ENCODE results near the gene AGAP6.
A peak's percentile ranks its signal among the peaks of the same experiment; 100 is the strongest.
"Not testable (repeated sequence)": the region's sequence is repeated elsewhere in the genome, so short reads cannot be mapped to it uniquely, and the experiment has no call there.

The AGAP6 gene

DNA sequence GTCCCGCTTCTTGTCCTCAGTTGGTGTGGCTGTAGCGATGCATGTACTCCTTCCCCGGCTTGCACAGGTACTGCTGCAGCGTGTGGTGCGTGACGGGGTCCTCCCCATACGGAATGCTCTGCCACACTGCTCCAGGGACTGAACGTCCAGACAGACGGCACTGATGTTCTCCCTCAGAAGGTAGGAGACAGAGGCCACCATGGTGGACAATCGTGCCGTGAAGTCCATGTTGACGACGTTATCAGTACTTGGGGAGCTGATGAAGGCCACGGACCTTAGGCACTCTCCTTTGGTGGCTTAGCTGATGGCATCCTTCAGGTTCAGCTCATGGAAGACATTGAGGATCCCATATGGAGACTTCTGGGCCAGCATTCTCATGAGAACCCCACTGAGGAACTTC lies 37.4 kb downstream of the AGAP6 start:
- no peak for DNase-seq (ENCODE audit: low spot score)

DNA sequence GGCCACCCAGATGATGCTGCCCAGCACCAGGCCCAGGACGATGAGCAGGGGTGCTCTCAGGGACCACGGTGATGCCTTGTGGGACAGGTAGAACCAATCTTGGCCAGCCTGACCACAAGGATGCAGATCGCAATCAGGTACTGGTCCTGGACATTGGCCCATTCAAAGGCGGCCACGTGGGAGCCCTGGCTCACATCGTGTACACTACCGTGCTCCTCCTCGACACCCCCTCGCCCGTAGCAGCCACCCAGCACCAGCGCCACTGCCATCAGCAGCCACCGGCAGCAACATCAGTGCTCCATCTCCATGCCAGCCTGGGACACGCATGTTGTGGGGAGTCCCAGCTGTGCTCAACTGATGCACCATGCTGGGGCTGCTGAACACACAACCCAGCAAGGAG lies 39.0 kb downstream of the AGAP6 start:
- no peak for DNase-seq (ENCODE audit: low spot score)

DNA sequence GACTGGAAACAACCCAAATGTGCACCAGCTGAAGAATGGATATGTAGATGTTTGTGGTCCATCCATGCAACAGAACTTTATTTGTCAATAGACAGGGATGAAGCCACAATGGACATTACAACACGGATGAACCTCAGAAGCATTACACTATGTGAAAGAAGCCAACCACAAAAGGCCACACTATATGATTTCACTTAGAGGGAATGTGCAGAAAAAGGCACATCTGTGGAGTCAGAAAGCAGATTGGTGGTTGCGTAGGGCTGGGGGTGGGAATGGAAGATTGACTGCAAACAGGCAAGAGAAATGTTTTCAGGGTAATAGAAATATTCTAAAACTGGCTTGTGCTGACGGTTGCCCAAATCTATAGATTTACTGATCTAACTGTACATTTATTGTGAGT lies 45.3 kb downstream of the AGAP6 start:
- peak; percentile 53 for DNase-seq (ENCODE audit: low spot score)

DNA sequence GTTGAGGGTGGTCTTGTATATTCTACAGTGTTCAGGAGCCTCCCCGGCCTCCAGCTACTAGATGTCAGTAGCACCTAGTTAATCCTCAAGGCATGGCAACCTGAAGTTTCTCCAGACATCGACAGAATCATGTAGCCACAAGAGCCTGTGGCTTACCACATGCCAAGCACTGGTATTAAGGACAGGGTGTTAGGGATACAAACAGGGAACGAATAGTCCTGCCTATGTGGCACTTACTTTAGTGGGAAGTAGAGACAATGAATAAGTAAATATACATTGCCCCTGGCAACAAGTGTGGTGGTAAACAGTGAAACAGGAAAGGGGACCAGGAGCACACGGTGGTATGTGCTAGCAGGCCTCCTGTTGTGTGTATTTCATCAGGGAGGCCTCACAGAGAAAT lies 47.1 kb downstream of the AGAP6 start:
- not testable (repeated sequence) for DNase-seq (ENCODE audit: low spot score)

DNA sequence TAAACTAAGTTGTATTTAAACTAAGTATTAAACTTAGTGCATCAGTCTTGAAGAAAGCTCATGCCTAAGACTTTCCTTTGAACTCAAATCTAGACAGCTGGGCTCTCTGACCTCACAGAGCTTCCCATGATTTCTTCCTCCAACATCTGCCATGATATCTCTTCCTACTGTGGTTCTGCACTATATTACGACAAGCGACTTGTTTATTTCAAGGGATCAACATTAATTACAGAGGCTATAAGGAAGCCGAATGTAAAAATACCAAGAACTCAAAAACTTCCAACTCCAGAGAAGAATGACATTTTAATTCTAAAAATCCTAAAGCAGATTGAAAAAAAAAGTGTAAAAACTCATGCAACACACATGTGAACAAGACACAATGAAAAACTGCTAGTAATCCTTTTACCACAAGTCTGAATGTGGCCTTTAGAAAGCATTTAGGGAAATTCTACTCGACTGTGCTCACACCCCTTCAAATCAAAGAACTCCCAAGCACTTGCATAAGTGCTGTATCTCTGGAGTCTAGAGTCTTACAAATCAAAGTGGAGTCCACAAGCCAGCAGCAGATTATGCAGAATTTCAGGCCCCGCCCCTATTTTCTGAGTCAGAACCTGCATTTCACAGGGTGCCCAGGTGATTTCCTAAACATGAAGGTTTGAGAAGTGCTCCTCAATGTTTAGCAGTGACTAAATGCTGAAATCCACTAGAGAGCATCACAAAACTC lies 56.9 kb downstream of the AGAP6 start:
- no peak for DNase-seq (ENCODE audit: low spot score)

DNA sequence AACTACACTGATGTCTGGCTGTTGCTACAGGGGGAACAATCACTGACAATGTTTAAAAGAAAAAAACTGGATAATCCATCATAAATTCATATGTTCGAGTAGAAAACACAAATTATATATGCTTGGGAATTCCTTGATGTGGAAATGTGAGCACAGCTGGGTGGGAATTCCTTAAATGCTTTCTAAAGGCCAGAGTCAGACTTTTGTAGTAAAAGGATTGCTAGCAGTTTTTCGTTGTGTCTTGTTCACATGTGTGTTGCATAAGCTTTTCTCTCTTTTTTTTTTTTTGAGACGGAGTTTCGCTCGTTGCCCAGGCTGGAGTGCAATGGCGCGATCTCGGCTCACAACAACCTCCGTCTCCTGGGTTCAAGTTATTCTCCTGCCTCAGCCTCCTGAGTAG lies 58.3 kb downstream of the AGAP6 start:
- DNase-seq (ENCODE audit: low spot score), result peak; percentile 10

DNA sequence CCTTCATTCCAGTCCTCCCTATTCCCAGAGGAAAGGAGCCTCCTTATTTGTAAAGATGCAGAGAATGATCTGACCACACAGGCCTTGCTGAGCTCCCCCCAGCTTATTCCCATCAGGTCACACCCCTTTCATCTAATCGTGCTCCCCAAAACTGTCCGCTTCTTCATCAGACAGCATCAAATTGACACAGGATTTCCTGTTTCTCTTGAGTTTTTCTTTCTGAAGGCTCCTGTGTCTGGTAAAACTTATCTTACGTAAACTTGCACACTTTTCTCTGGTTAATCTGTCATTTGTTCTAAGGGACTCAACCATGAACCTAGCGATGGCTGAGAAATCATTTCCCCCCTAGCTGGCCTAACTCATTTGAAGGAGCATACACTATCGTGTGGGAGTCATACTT lies 59.4 kb downstream of the AGAP6 start:
- DNase-seq (ENCODE audit: low spot score), result not testable (repeated sequence)

DNA sequence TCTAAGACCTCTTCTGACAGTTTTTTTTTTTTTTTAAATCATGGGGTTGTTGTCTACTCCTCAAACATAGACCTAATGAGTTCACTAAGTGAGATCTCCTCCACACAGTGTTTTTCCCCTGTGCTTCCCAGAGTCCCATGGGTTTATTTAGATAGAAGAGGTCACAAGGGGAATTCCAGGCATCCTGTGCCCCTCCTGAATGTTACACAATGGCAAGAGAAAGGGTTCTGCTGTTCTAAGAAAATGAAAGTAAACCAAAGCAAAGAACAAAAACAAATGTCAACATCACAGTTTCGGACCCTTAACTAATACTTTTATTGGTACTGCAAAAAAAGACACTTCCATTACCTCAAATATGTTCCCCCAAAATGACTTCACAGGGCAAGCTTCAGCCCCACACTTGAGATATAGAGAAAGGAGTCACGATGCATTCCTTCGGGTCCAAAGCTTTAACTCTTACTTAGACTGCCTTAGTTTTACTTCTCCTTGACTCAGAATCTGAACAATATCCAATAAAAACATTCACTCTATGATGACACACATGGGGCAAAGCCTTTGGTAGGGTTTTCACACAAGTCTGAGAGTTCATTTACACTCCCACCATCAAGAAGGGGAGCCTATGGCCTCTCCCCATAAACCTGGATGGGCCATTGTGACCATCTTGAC lies 63.9 kb downstream of the AGAP6 start:
- DNase-seq (ENCODE audit: low spot score), result peak; percentile 38

DNA sequence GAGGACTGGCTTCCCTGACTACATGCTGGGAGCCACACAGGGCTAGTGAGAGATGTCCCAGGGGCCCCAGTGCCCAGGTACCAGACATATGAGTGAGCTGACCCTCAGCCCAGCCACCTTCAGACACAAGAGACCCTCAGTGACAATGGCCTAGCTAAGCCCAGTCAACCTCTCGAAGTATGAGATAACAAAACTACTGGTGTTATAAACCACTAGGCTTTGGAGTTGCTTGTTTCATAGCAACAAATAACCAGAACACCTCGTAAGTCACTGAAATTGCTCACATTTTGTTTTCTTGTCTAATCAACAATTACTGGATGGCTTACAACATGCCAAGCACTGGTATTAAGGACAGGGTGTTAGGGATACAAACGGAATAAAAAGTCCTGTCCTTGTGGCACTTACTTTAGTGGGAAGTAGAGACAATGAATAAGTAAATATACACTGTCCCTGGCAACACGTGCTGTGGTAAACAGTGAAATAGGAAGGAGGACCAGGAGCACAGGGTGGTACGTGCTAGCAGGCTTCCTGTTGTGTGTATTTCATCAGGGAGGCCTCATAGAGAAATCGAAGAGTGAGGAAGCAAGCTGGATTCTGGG lies 64.7 kb downstream of the AGAP6 start:
- DNase-seq (ENCODE audit: low spot score), result not testable (repeated sequence)

DNA sequence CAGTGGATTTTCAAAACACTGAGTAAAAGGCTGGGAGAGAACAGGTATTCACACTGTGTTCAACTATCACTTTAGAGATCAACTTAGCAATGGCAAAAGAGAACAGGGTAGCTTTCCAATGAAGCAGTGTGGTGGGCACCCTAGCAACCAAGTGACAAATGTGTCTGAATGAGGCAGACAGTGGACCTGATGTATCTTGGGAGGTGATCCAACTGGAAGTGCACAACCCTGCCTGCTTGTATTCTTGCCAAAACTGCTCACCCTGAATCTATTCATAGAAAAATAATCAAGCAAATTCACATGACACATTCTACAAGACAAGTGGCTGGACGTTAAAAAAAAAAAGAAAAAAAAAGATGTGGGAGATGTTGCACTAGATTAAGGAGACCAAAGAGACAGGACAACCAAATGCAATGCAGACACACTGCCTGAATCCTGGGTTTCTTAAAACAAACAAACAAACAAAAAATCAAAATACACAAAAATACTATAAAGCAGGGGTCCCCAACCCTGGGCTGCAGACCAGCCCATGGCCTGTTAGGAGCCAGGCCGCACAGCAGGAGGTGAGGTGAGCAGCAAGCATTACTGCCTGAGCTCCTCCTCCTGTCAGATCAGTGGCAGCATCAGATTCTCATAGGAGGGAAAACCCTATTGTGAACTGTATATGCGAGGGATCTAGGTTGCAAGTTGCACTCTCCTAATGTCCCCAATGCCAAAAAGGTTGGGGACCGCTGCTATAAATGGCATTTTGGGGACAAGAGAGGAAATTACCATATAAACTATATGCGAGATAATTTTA lies 67.5 kb downstream of the AGAP6 start:
- not testable (repeated sequence) for DNase-seq (ENCODE audit: low spot score)

DNA sequence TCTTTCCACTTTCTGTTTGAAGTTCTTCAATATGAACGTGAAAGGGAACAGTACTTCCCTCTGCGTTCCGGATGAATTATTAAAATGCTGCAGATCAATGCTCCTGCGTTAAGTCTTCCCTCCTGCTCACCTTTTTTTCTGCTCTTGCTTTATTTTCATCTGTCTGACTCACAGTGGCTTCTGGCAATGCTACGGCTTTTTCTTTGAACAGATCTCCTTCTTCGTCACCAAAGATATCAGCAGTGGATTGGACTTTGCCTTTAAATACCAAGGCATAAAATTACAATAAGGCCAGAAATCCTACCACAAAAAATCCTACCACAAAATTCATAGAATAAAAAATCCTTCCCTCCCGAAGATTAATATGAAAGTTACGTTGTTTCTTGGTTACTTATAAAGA lies 68.4 kb downstream of the AGAP6 start:
- not testable (repeated sequence) for DNase-seq (ENCODE audit: low spot score)

DNA sequence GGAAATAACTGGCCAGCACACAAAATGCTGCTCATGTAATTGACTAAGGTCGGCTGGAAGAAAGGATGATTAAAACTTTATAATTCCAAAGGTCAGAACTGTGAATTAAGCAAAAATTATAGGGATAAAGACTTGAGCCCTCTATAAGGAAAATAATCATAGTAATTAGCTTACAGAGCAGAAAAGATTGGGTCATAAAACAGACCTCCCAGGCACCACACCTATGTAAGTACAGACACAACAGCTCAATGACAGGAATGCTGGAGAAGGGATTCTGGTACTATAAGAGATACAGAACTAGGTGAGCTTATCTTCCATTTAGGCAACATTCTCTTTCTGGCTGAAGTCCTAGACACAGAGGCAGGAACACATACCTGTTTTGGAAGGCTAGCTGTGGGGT lies 70.5 kb downstream of the AGAP6 start:
- DNase-seq (ENCODE audit: low spot score), result not testable (repeated sequence)

DNA sequence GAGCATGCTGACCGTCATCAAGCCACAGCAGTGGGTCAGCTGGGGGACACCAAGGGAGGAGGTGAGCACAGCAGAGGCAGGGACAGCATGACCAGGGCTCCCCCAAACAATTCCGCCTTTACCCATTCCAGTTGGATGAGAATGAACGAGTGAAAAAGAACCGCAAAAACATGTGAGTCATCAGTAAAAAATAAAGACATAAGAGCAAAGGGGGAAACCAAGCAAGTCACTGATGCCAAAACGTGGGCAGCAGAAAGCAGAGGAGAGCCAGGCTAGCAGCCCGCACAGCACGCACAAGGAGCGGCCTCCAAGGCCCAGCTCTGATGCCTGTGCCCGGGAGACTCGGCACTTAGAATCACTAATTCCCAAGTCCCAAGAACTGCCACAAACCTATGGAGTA lies 71.7 kb downstream of the AGAP6 start:
- DNase-seq (ENCODE audit: low spot score), result not testable (repeated sequence)

Measured in AG20443 (cell line).